AG04450 (cell line): ENCODE results near the gene PPFIBP2. TPM values are rescaled to one million over a fixed set of nuclear protein-coding genes. Genes with fewer than 3 reads are reported as not detected.

Experiments used
- CTCF ChIA-PET: fragments of 300-600, 350-600 bp; formaldehyde crosslinking; extraction: SDS; loops from one replicate; lab custom pipeline; 2022; ENCODE audit warnings: antibody characterized with exemption, inconsistent platforms; lab: Charles Lee
- POLR2A ChIA-PET: fragments of 350-600 bp; formaldehyde crosslinking; extraction: SDS; loops from one replicate; lab custom pipeline; 2021; ENCODE audit warnings: antibody characterized with exemption, inconsistent platforms; lab: Yijun Ruan, JAX
- DNase-seq: peaks from one replicate; pipeline ENCODE4 v3.0.0-alpha.2; 2011; ENCODE audit warnings: low read depth, low spot score
- H3K27ac ChIP-seq: one replicate; pipeline ENCODE4 v1.5.1; 2012; ENCODE audit warnings: low read depth, low read length, control low read depth
- H3K27me3 ChIP-seq: one replicate; pipeline ENCODE4 v1.6.0; 2012; ENCODE audit warnings: low read length; ENCODE audit not compliant: control insufficient read depth, insufficient read depth
- H3K4me3 ChIP-seq: 2 replicates; pipeline ENCODE4 v1.5.1; 2011; ENCODE audit warnings: mild to moderate bottlenecking, low read depth, low read length, control low read depth
- H3K9me3 ChIP-seq: 2 replicates; pipeline ENCODE4 v1.5.1; 2012; ENCODE audit warnings: low read length; ENCODE audit not compliant: control insufficient read depth, insufficient read depth
- polyA plus RNA-seq: library from polyadenylated mRNA; depleted of rRNA; stranded (reverse); fragments of >200 nt; gene quantifications from 2 replicates; pipeline ENCODE4 v1.2.3, GENCODE V29; 2011
- TF ChIP-seq, protein P1 (sequence below): IDR thresholded peaks from 2 replicates; pipeline ENCODE4 v1.5.1; 2011; ENCODE audit warnings: low read depth, low read length, control low read depth, inconsistent platforms

Gene PPFIBP2
- polyA plus RNA-seq, 1 experiment, result 4.1 TPM

- Histone ChIP-seq H3K4me3 (no peak overlapping the region), H3K27me3 (no peaks in the 10 kb centered on the region), H3K27ac (no peak overlapping the region), H3K9me3 (no peaks in the 10 kb centered on the region)
- no peak for DNase-seq
- TF ChIP-seq, protein P1, sequence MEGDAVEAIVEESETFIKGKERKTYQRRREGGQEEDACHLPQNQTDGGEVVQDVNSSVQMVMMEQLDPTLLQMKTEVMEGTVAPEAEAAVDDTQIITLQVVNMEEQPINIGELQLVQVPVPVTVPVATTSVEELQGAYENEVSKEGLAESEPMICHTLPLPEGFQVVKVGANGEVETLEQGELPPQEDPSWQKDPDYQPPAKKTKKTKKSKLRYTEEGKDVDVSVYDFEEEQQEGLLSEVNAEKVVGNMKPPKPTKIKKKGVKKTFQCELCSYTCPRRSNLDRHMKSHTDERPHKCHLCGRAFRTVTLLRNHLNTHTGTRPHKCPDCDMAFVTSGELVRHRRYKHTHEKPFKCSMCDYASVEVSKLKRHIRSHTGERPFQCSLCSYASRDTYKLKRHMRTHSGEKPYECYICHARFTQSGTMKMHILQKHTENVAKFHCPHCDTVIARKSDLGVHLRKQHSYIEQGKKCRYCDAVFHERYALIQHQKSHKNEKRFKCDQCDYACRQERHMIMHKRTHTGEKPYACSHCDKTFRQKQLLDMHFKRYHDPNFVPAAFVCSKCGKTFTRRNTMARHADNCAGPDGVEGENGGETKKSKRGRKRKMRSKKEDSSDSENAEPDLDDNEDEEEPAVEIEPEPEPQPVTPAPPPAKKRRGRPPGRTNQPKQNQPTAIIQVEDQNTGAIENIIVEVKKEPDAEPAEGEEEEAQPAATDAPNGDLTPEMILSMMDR, result no peak
- ChIA-PET POLR2A (no interaction called here), CTCF (interaction anchor here (1.5 to 4.5 kb wide), 2 partner anchors 12 to 46 kb away, joined by 4 to 38 read pairs; partner anchors contain the start of gene PPFIBP2)
Observed at GRCh38 chr11:7559398-7560283, 45.8 kb downstream of the PPFIBP2 start.

DNA sequence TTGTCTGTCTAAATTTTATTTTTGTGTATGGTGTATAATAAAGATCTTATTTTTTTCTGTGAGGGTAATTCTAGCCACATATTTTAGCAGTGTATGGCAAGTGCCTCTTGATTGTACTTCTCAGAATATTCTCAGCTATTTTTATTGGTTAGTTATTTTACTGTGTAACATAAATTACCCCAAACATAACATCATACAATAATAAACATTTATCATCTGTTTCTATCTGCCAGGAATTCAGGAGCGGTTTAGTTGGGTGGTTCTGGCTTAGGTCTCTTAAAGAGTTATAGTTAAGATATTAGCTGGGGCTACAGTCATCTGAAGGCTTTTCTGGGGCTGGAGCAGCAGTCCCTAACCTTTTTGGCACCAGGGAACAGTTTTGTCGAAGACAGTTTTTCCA, 47.8 kb downstream of the PPFIBP2 start:
- ChIA-PET POLR2A (no interaction called here), CTCF (interaction anchor here (4.5 kb wide), 1 partner anchor 10 kb away, joined by 38 read pairs; no protein-coding TSS in a partner anchor)
- Histone ChIP-seq H3K4me3 (no peak overlapping the region), H3K9me3 (no peaks in the 10 kb centered on the region), H3K27me3 (peaks cover 4% of the 10 kb centered on the region), H3K27ac (no peak overlapping the region)
- TF ChIP-seq, protein P1, result no peak
- no peak for DNase-seq

GRCh38 chr11:7563281-7563680, 49.5 kb downstream of the PPFIBP2 start:
- DNase-seq, result no peak
- CTCF ChIA-PET, result interaction anchor here (0.7 kb wide), 1 partner anchor 8 kb away, joined by 3 read pairs; no protein-coding TSS in a partner anchor
- no peak overlapping the region for H3K27ac ChIP-seq

DNA sequence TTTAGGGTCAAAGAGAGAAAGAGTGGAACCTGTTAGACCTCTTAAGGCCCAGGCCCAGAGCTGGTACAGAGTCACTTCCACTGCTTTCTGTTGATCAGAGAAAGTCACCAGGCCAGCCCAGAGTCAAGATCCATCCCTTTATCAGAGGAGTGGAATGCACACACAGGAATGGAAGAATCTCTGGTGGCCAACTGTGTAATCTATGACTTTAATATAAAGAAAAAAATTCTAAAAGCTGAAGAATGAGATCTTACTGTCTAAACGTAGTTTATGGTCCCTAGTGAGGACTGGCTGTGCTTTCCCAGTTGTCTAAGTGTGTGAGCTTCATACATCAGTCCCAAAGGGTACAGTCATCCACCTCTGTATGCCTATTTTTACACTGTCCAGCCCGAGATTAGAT, 51.0 kb downstream of the PPFIBP2 start:
- Histone ChIP-seq H3K4me3 (no peak overlapping the region), H3K9me3 (no peaks in the 10 kb centered on the region), H3K27me3 (peaks cover 9% of the 10 kb centered on the region), H3K27ac (no peak overlapping the region)
- no peak for DNase-seq
- CTCF ChIA-PET, result interaction anchor here (1.2 to 2.1 kb wide), 2 partner anchors 88 to 92 kb away, joined by 4 to 7 read pairs; no protein-coding TSS in a partner anchor
- POLR2A ChIA-PET, result no interaction called here
- TF ChIP-seq, protein P1, result no peak

More at GRCh38 chr11:7563281-7563680, 49.5 kb downstream of the PPFIBP2 start:
- H3K4me3 ChIP-seq, result no peak overlapping the region
- TF ChIP-seq, protein P1, result no peak
- peaks cover 4% of the 10 kb centered on the region for H3K27me3 ChIP-seq
- H3K9me3 ChIP-seq, result no peaks in the 10 kb centered on the region
- POLR2A ChIA-PET, result no interaction called here

- no peak overlapping the region for H3K27ac ChIP-seq
- H3K27me3 ChIP-seq, result peaks cover 9% of the 10 kb centered on the region
- TF ChIP-seq, protein P1, result no peak
- POLR2A ChIA-PET, result no interaction called here
- H3K4me3 ChIP-seq, result no peak overlapping the region
- DNase-seq, result no peak
- no peaks in the 10 kb centered on the region for H3K9me3 ChIP-seq
- CTCF ChIA-PET, result no interaction called here
Observed at GRCh38 chr11:7567311-7567710, 53.5 kb downstream of the PPFIBP2 start.
